PC-9 (cell line): ENCODE results near the gene DIP2C. TPM values are rescaled to one million over a fixed set of nuclear protein-coding genes. Genes with fewer than 3 reads are reported as not detected.

Experiments
- BruUV-seq: library from RNA; stranded (reverse); fragments of 400-500 nt; replicated peaks from 2 replicates; lab custom pipeline; 2021; lab: Mats Ljungman, UMichigan
- CTCF ChIA-PET: fragments of 300-600 bp; sonication (Branson Sonifier 250); formaldehyde crosslinking; loops from one replicate; lab custom pipeline; 2022; ENCODE audit warnings: antibody characterized with exemption; lab: Charles Lee
- POLR2A ChIA-PET: fragments of 300-600 bp; sonication (Branson Sonifier 250); formaldehyde crosslinking; loops from one replicate; lab custom pipeline; 2022; ENCODE audit warnings: antibody characterized with exemption; ENCODE audit not compliant: unreplicated experiment; lab: Charles Lee
- DNase-seq, 2 experiments: peaks; one replicate each; pipeline versions ENCODE4 v3.0.0 to v3.0.0-alpha.2; 2015 to 2022; ENCODE audit warnings: mixed read lengths in 1 of 2
- H2AFZ ChIP-seq: fragments of 200-600 bp; sonication (generic); 2 replicates; pipeline ENCODE4 v1.8.1; 2017; ENCODE audit warnings: antibody characterized with exemption
- H3F3A ChIP-seq: fragments of 200-600 bp; sonication (generic); 2 replicates; pipeline ENCODE4 v1.8.1; 2017; ENCODE audit warnings: antibody characterized with exemption, mild to moderate bottlenecking, low read depth; ENCODE audit not compliant: insufficient read depth
- H3K27ac ChIP-seq: fragments of 200-600 bp; sonication (generic); 2 replicates; pipeline ENCODE4 v1.6.1; 2016; ENCODE audit warnings: mixed run types
- H3K27me3 ChIP-seq: fragments of 200-600 bp; sonication (generic); 2 replicates; pipeline ENCODE4 v1.6.1; 2016; ENCODE audit warnings: low read depth, mixed run types; ENCODE audit not compliant: insufficient read depth
- H3K36me3 ChIP-seq: fragments of 200-600 bp; sonication (generic); 2 replicates; pipeline ENCODE4 v1.6.1; 2016; ENCODE audit warnings: low read depth, mixed run types
- H3K4me1 ChIP-seq: fragments of 200-600 bp; sonication (generic); replicated peaks from 2 replicates; pipeline ENCODE4 v1.6.1; 2016; ENCODE audit warnings: mixed run types; ENCODE audit not compliant: insufficient read depth
- H3K4me2 ChIP-seq: fragments of 200-600 bp; sonication (generic); 2 replicates; pipeline ENCODE4 v1.6.1; 2017; ENCODE audit warnings: mixed run types
- H3K4me3 ChIP-seq: fragments of 200-600 bp; sonication (generic); 2 replicates; pipeline ENCODE4 v1.6.1; 2016; ENCODE audit warnings: mixed run types
- H3K79me2 ChIP-seq: fragments of 200-600 bp; sonication (generic); 2 replicates; pipeline ENCODE4 v1.6.1; 2017; ENCODE audit warnings: low read depth, mixed run types
- H3K9me2 ChIP-seq: fragments of 200-600 bp; sonication (generic); 2 replicates; pipeline ENCODE4 v1.8.1; 2017; ENCODE audit warnings: mild to moderate bottlenecking; ENCODE audit not compliant: insufficient read depth
- H3K9me3 ChIP-seq: fragments of 200-600 bp; sonication (generic); 2 replicates; pipeline ENCODE4 v1.8.1; 2016; ENCODE audit warnings: low read depth; ENCODE audit not compliant: insufficient read depth
- H4K20me1 ChIP-seq: fragments of 200-600 bp; sonication (generic); 2 replicates; pipeline ENCODE4 v1.8.1; 2017; ENCODE audit not compliant: insufficient read depth
- CTCF ChIP-seq: fragments of 200-600 bp; sonication (generic); conservative IDR thresholded peaks from 2 replicates; pipeline ENCODE4 v1.6.1; 2017; ENCODE audit warnings: mixed run types, antibody characterized with exemption, mild to moderate bottlenecking, moderate library complexity
- EZH2 ChIP-seq: fragments of 200-600 bp; sonication (generic); IDR thresholded peaks from 2 replicates; pipeline ENCODE4 v1.8.0; 2017; ENCODE audit warnings: antibody characterized with exemption, low read depth
- intact Hi-C: fragments of 100-400 bp; cut with micrococcal nuclease; formaldehyde crosslinking; loops from one replicate; pipeline ENCODE4 v1.10.0; 2022; ENCODE audit not compliant: unreplicated experiment
- total RNA-seq: library from RNA; stranded (reverse); gene quantifications from 2 replicates; pipeline ENCODE4 v1.2.3, GENCODE V29; 2021

The DIP2C gene
- total RNA-seq, 1 experiment from 2014 or later: 0.83 TPM

DNA sequence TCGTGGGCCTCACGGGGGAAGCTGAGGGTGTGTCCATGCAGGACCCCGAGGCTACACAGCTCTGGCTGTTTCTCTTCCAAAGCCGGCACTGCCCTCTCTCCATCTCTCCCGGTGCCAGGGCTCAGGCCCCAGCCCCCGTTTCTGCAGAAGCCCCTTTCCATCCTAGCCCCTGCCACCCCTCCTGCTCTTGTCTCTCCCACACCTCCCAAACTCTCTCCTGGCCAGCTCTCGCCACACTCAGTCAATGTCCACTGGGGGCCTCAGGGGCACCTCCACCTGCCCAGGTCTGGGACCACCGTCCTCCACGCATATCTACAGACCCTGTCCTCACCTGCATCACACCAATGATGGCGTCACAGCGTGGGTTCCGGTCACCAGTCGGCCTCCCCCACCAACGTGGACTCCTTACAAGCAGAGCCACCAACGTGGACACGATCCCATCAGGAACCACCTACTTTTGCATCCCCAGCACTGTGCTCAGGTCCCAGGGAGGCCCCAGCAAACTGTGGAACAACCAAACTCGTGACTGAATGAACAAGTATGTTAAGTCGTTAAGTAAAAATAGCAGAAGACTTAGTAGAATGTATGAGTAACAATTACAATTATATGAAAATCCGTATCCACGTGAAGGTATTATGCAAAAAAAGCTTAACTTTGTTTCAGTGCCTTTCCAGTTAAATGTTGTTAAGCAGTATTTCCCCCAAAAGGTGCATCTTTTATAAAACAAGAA is 38.4 kb downstream of the DIP2C start:
- Histone ChIP-seq H4K20me1 (no peaks in the 10 kb centered on the region), H3K4me2 (no peak overlapping the region), H2AFZ (no peak overlapping the region), H3K27me3 (peaks cover 25% of the 10 kb centered on the region), H3K4me3 (no peak overlapping the region), H3K36me3 (no peaks in the 10 kb centered on the region), H3K4me1 (no peaks in the 10 kb centered on the region), H3F3A (no peaks in the 10 kb centered on the region), H3K9me2 (no peaks in the 10 kb centered on the region), H3K79me2 (no peaks in the 10 kb centered on the region), H3K9me3 (no peaks in the 10 kb centered on the region), H3K27ac (no peak overlapping the region)
- ChIA-PET CTCF (no interaction called here), POLR2A (no interaction called here)
- no peak for DNase-seq
- intact Hi-C loops: no loop called here
- TF ChIP-seq CTCF: no peak
- no TSS peak for BruUV-seq

DNA sequence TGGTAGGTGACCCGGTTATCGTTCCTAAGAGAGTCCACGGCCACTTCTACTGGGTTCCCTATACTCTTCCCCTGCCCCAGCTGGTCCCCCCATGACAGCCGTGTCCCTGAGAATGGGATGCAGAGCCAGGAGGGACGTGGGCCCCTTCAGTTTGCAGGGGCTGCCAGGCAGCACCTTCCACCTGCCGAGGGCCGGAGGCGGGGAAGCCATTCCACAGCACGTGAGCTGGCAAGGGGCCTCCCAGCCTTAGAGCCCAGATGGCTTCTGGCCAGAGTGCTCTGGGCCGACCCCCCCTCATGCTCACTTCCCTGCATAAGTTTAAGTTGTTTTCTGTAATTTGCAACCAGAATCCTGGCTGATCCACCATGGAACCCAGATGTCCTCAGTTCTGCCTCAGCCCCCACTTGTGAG is 39.0 kb downstream of the DIP2C start:
- no peaks in the 10 kb centered on the region for H3K9me2 ChIP-seq
- TF ChIP-seq EZH2: no peak
- TF ChIP-seq CTCF: no peak
- no peaks in the 10 kb centered on the region for H3K36me3 ChIP-seq
- no peaks in the 10 kb centered on the region for H3K4me1 ChIP-seq
- H3K79me2 ChIP-seq: no peaks in the 10 kb centered on the region
- H3K4me3 ChIP-seq: no peak overlapping the region
- no TSS peak for BruUV-seq
- no peak for DNase-seq
- CTCF ChIA-PET: no interaction called here
- no peaks in the 10 kb centered on the region for H4K20me1 ChIP-seq
- H3F3A ChIP-seq: no peaks in the 10 kb centered on the region
- H3K27ac ChIP-seq: no peak overlapping the region
- POLR2A ChIA-PET: no interaction called here
- H2AFZ ChIP-seq: no peak overlapping the region
- peaks cover 26% of the 10 kb centered on the region for H3K27me3 ChIP-seq
- no peak overlapping the region for H3K4me2 ChIP-seq
- no peaks in the 10 kb centered on the region for H3K9me3 ChIP-seq
- intact Hi-C loops: no loop called here

GRCh38 chr10:649798-650440 is 39.5 kb downstream of the DIP2C start:
- Histone ChIP-seq H3F3A (no peaks in the 10 kb centered on the region), H3K79me2 (no peaks in the 10 kb centered on the region), H3K27ac (no peak overlapping the region), H3K36me3 (no peaks in the 10 kb centered on the region), H2AFZ (no peak overlapping the region), H3K9me3 (no peaks in the 10 kb centered on the region), H3K4me2 (no peak overlapping the region), H3K9me2 (no peaks in the 10 kb centered on the region), H3K4me3 (no peak overlapping the region), H3K27me3 (peaks cover 31% of the 10 kb centered on the region), H3K4me1 (no peaks in the 10 kb centered on the region), H4K20me1 (no peaks in the 10 kb centered on the region)
- no peak for DNase-seq
- ChIA-PET CTCF (no interaction called here), POLR2A (no interaction called here)
- no peak for TF ChIP-seq EZH2
- no peak for TF ChIP-seq CTCF
- no TSS peak for BruUV-seq
- intact Hi-C loops: no loop called here
